ENCODE data around the gene SAFB2. TPM values are rescaled to one million over a fixed set of nuclear protein-coding genes. Genes with fewer than 3 reads are reported as not detected.

Gene SAFB2
- total RNA-seq, 4 donors from 2014 or later = 59.5 to 200 (median 121) TPM

GRCh38 chr19:5587071-5587455 lies 35.5 kb downstream of the SAFB2 start:
- peaks cover 0 to 73% (median 6%) of the 10 kb centered on the region in 3 donors for H3K36me3 ChIP-seq
- H3K4me1 ChIP-seq = no peaks in the 10 kb centered on the region
- DNase-seq = no peak

GRCh38 chr19:5586300-5587070 lies 36.1 kb downstream of the SAFB2 start:
- peak overlapping the region in 1 of 4 donors; percentile 13 for H3K27ac ChIP-seq
- no peaks in the 10 kb centered on the region for H3K4me1 ChIP-seq
- DNase-seq = no peak
- H3K36me3 ChIP-seq = peaks cover 0 to 67% (median 2%) of the 10 kb centered on the region in 3 donors
- no peak overlapping the region for H3K4me3 ChIP-seq
- H3K9me3 ChIP-seq = no peaks in the 10 kb centered on the region
- no peaks in the 10 kb centered on the region for H3K27me3 ChIP-seq
- no peak for TF ChIP-seq POLR2A (IDR thresholded peaks at IDR 0.05)
- TF ChIP-seq CTCF (IDR thresholded peaks at IDR 0.05) = no peak

More at GRCh38 chr19:5587071-5587455, 35.5 kb downstream of the SAFB2 start:
- Histone ChIP-seq H3K27ac (no peak overlapping the region), H3K9me3 (no peaks in the 10 kb centered on the region), H3K27me3 (no peaks in the 10 kb centered on the region), H3K4me3 (no peak overlapping the region)
- TF ChIP-seq POLR2A (IDR thresholded peaks at IDR 0.05) = no peak
- no peak for TF ChIP-seq CTCF (IDR thresholded peaks at IDR 0.05)

GRCh38 chr19:5585461-5586299 lies 36.9 kb downstream of the SAFB2 start:
- H3K4me1 ChIP-seq = no peaks in the 10 kb centered on the region
- TF ChIP-seq POLR2A (IDR thresholded peaks at IDR 0.05) = no peak
- TF ChIP-seq CTCF (IDR thresholded peaks at IDR 0.05) = no peak
- peaks cover 0 to 59% (median 0%) of the 10 kb centered on the region in 3 donors for H3K36me3 ChIP-seq
- H3K4me3 ChIP-seq = no peak overlapping the region
- DNase-seq = peak in 1 of 3 donors; percentile 20
- H3K27ac ChIP-seq = peak overlapping the region in 1 of 4 donors; percentile 13
- H3K27me3 ChIP-seq = no peaks in the 10 kb centered on the region
- H3K9me3 ChIP-seq = no peaks in the 10 kb centered on the region

- H3K27me3 ChIP-seq = no peaks in the 10 kb centered on the region
- H3K9me3 ChIP-seq = no peaks in the 10 kb centered on the region
- no peak overlapping the region for H3K4me3 ChIP-seq
- H3K4me1 ChIP-seq = peaks cover 0 to 4% (median 0%) of the 10 kb centered on the region in 4 donors
- peaks cover 0 to 12% (median 0%) of the 10 kb centered on the region in 3 donors for H3K36me3 ChIP-seq
- DNase-seq = no peak
- no peak for TF ChIP-seq POLR2A (IDR thresholded peaks at IDR 0.05)
- TF ChIP-seq CTCF (IDR thresholded peaks at IDR 0.05) = no peak
- H3K27ac ChIP-seq = no peak overlapping the region
These were observed 42.4 kb downstream of the SAFB2 start for GRCh38 chr19:5580161-5580571.

- Histone ChIP-seq H3K4me3 (no peak overlapping the region), H3K27me3 (no peaks in the 10 kb centered on the region), H3K36me3 (peaks cover 0 to 12% (median 0%) of the 10 kb centered on the region in 3 donors), H3K4me1 (peaks cover 0 to 4% (median 0%) of the 10 kb centered on the region in 4 donors), H3K9me3 (no peaks in the 10 kb centered on the region), H3K27ac (no peak overlapping the region)
- no peak for DNase-seq
- TF ChIP-seq CTCF (IDR thresholded peaks at IDR 0.05) = no peak
- no peak for TF ChIP-seq POLR2A (IDR thresholded peaks at IDR 0.05)
These were observed 42.9 kb downstream of the SAFB2 start for GRCh38 chr19:5579697-5580096.
